Measurements from ENCODE around the gene GNB1L.

Gene GNB1L

GRCh38 chr22:19755145-19755710 lies 99.4 kb downstream of the GNB1L start:
- in situ Hi-C loops (cut with MboI; ENCODE audit: low sequenced_read_pairs) = no loop called here

- in situ Hi-C loops (cut with MboI; ENCODE audit: low sequenced_read_pairs) = no loop called here
Observed at GRCh38 chr22:19754701-19755144, 100.0 kb downstream of the GNB1L start.

GRCh38 chr22:19753996-19754700 lies 100.5 kb downstream of the GNB1L start:
- in situ Hi-C loops (cut with MboI; ENCODE audit: low sequenced_read_pairs) = no loop called here

- in situ Hi-C loops (cut with MboI; ENCODE audit: low sequenced_read_pairs) = no loop called here
Observed at GRCh38 chr22:19753090-19753842, 101.4 kb downstream of the GNB1L start.

- in situ Hi-C loops (cut with MboI; ENCODE audit: low sequenced_read_pairs) = no loop called here
Observed at GRCh38 chr22:19751497-19752245, 103.0 kb downstream of the GNB1L start.

- in situ Hi-C loops (cut with MboI; ENCODE audit: low sequenced_read_pairs) = no loop called here
Observed at GRCh38 chr22:19750507-19751490, 103.9 kb downstream of the GNB1L start.

- in situ Hi-C loops (cut with MboI; ENCODE audit: low sequenced_read_pairs) = no loop called here
Observed at GRCh38 chr22:19749876-19750275, 104.8 kb downstream of the GNB1L start.

- in situ Hi-C loops (cut with MboI; ENCODE audit: low sequenced_read_pairs) = no loop called here
Observed at GRCh38 chr22:19748991-19749664, 105.5 kb downstream of the GNB1L start.

GRCh38 chr22:19748139-19748538 lies 106.5 kb downstream of the GNB1L start:
- in situ Hi-C loops (cut with MboI; ENCODE audit: low sequenced_read_pairs) = no loop called here

- in situ Hi-C loops (cut with MboI; ENCODE audit: low sequenced_read_pairs) = no loop called here
Observed at GRCh38 chr22:19747551-19747950, 107.1 kb downstream of the GNB1L start.

GRCh38 chr22:19746726-19747125 lies 107.9 kb downstream of the GNB1L start:
- in situ Hi-C loops (cut with MboI; ENCODE audit: low sequenced_read_pairs) = no loop called here

GRCh38 chr22:19745155-19746101 lies 109.2 kb downstream of the GNB1L start:
- in situ Hi-C loops (cut with MboI; ENCODE audit: low sequenced_read_pairs) = no loop called here

GRCh38 chr22:19744350-19745006 lies 110.2 kb downstream of the GNB1L start:
- in situ Hi-C loops (cut with MboI; ENCODE audit: low sequenced_read_pairs) = no loop called here

- in situ Hi-C loops (cut with MboI; ENCODE audit: low sequenced_read_pairs) = no loop called here
Observed at GRCh38 chr22:19743651-19744050, 111.0 kb downstream of the GNB1L start.

GRCh38 chr22:19743081-19743480 lies 111.6 kb downstream of the GNB1L start:
- in situ Hi-C loops (cut with MboI; ENCODE audit: low sequenced_read_pairs) = no loop called here

GRCh38 chr22:19742160-19743066 lies 112.3 kb downstream of the GNB1L start:
- in situ Hi-C loops (cut with MboI; ENCODE audit: low sequenced_read_pairs) = no loop called here

GRCh38 chr22:19741053-19741452 lies 113.6 kb downstream of the GNB1L start:
- in situ Hi-C loops (cut with MboI; ENCODE audit: low sequenced_read_pairs) = no loop called here

Measured in HL-60/S4 treated with phorbol 12-myristate 13-acetate at 8.2 ng/mL for 4 days and 3 days (cell line).